Erythroblast (primary cell): ENCODE measurements around the gene SNTB2.

Experiments
- GATA1 ChIP-seq: IDR thresholded peaks from 2 replicates; pipeline ENCODE4 v1.6.1; 2011; ENCODE audit warnings: low read depth, mild to moderate bottlenecking, control low read depth, low read length, moderate library complexity
- POLR2A ChIP-seq: IDR thresholded peaks from 2 replicates; pipeline ENCODE4 v1.6.1; 2011; ENCODE audit warnings: mild to moderate bottlenecking, low read length

GRCh38 chr16:69236319-69236718 lies 49.4 kb downstream of the SNTB2 start:
- no peak for TF ChIP-seq POLR2A
- no peak for TF ChIP-seq GATA1
